Endothelial cell of umbilical vein (primary cell): ENCODE measurements around the gene XCL2. TPM values are rescaled to one million over a fixed set of nuclear protein-coding genes. Genes with fewer than 3 reads are reported as not detected.

Experiments used
- BruUV-seq: library from RNA; stranded (reverse); fragments of 400-500 nt; replicated peaks from 2 replicates; lab custom pipeline; 2021; lab: Mats Ljungman, UMichigan
- CTCF ChIA-PET: fragments of 300-600, 350-600 bp; sonication (Branson Sonifier 250); formaldehyde crosslinking; loops from one replicate; lab custom pipeline; 2021; ENCODE audit warnings: antibody characterized with exemption, inconsistent platforms; lab: Charles Lee
- POLR2A ChIA-PET: fragments of 300-600, 350-600 bp; sonication (Branson Sonifier 250); formaldehyde crosslinking; loops from one replicate; lab custom pipeline; 2021; ENCODE audit warnings: antibody characterized with exemption, inconsistent platforms; lab: Charles Lee
- DNase-seq: peaks from one replicate; pipeline ENCODE4 v3.0.0-alpha.2; 2011; ENCODE audit warnings: low read depth, low spot score
- FAIRE-seq: peaks from 2 replicates; lab custom pipeline; 2011; peaks lifted over from hg19 to GRCh38; lab: Jason Lieb, UNC
- H2AFZ ChIP-seq: 2 replicates; pipeline ENCODE4 v1.6.0; 2012; ENCODE audit warnings: low read depth, low read length, control low read depth, inconsistent platforms
- H3K27ac ChIP-seq: 2 replicates; pipeline ENCODE4 v1.5.1; 2011; ENCODE audit warnings: low read depth, mild to moderate bottlenecking, control low read depth, low read length, moderate library complexity; ENCODE audit not compliant: insufficient read depth
- H3K27me3 ChIP-seq, 2 experiments: 2 replicates each; pipeline versions ENCODE4 v1.6.0 to v1.6.1; 2011; ENCODE audit warnings: low read length in 2 of 2, mixed read lengths in 1 of 2; ENCODE audit not compliant: control insufficient read depth in 2 of 2, insufficient read depth in 2 of 2
- H3K36me3 ChIP-seq, 2 experiments: 2 replicates in 1 of 2; 3 replicates in 1 of 2; pipeline ENCODE4 v1.5.1; 2011; ENCODE audit warnings: low read length in 2 of 2, mild to moderate bottlenecking in 1 of 2, moderate library complexity in 1 of 2; ENCODE audit not compliant: control insufficient read depth in 2 of 2, insufficient read depth in 2 of 2; ENCODE audit errors: extremely low read depth in 1 of 2
- H3K4me1 ChIP-seq: 3 replicates; pipeline ENCODE4 v1.5.1; 2011; ENCODE audit warnings: mild to moderate bottlenecking, low read length; ENCODE audit not compliant: control insufficient read depth, insufficient read depth; ENCODE audit errors: extremely low read depth
- H3K4me2 ChIP-seq: 2 replicates; pipeline ENCODE4 v1.6.1; 2011; ENCODE audit warnings: low read length, control low read depth, mixed read lengths; ENCODE audit not compliant: insufficient read depth
- H3K4me3 ChIP-seq, 3 experiments: fragments of 200-600 bp in 1 of 3; sonication (generic), shearing (Covaris generic) in 1 of 3; replicated peaks in 1 of 3; 2 replicates each; pipeline ENCODE4 v1.5.1; 2011 to 2016; ENCODE audit warnings: control low read depth in 3 of 3, low read length in 3 of 3, mild to moderate bottlenecking in 2 of 3, inconsistent platforms in 1 of 3, low read depth in 1 of 3, moderate library complexity in 1 of 3; ENCODE audit not compliant: insufficient read depth in 1 of 3
- H3K79me2 ChIP-seq: 2 replicates; pipeline ENCODE4 v1.6.0; 2012; ENCODE audit warnings: low read length, inconsistent platforms; ENCODE audit not compliant: control insufficient read depth, insufficient read depth
- H3K9ac ChIP-seq: replicated peaks from 2 replicates; pipeline ENCODE3; 2011; ENCODE audit warnings: low read length, control low read depth; ENCODE audit not compliant: insufficient read depth; ENCODE audit errors: extremely low read depth
- H3K9me1 ChIP-seq: replicated peaks from 3 replicates; pipeline ENCODE4 v1.6.0; 2011; ENCODE audit warnings: mild to moderate bottlenecking, low read length; ENCODE audit not compliant: control insufficient read depth, insufficient read depth; ENCODE audit errors: extremely low read depth
- H3K9me3 ChIP-seq: replicated peaks from 2 replicates; pipeline ENCODE4 v1.5.1; 2012; ENCODE audit warnings: low read length, inconsistent platforms; ENCODE audit not compliant: control insufficient read depth, insufficient read depth
- H4K20me1 ChIP-seq: replicated peaks from 2 replicates; pipeline ENCODE3; 2011; ENCODE audit warnings: mild to moderate bottlenecking, low read length; ENCODE audit not compliant: control insufficient read depth, insufficient read depth; ENCODE audit errors: extremely low read depth
- CTCF ChIP-seq, 2 donors: IDR thresholded peaks; 1 replicate in 1 of 2; 2 replicates in 1 of 2; pipeline ENCODE4 v1.5.1; 2011; ENCODE audit warnings: low read length in 2 of 2, mild to moderate bottlenecking in 2 of 2, moderate library complexity in 2 of 2, control low read depth in 1 of 2, inconsistent platforms in 1 of 2, low read depth in 1 of 2; ENCODE audit not compliant: insufficient read depth in 1 of 2; ENCODE audit errors: extremely low read depth in 1 of 2
- EZH2 ChIP-seq: IDR thresholded peaks from 2 replicates; pipeline ENCODE4 v1.6.1; 2012; ENCODE audit warnings: borderline replicate concordance, low read depth, mild to moderate bottlenecking, moderate library complexity, low read length, inconsistent platforms; ENCODE audit not compliant: severe bottlenecking
- FOS ChIP-seq: IDR thresholded peaks from 2 replicates; pipeline ENCODE4 v1.6.1; 2011; ENCODE audit warnings: mild to moderate bottlenecking, low read length, moderate library complexity, borderline replicate concordance; ENCODE audit not compliant: insufficient read depth
- GATA2 ChIP-seq: IDR thresholded peaks from 2 replicates; pipeline ENCODE4 v1.7.0; 2011; ENCODE audit warnings: low read depth, mild to moderate bottlenecking, moderate library complexity, mixed read lengths, low read length; ENCODE audit not compliant: insufficient read length, insufficient read depth
- JUN ChIP-seq: IDR thresholded peaks from 2 replicates; pipeline ENCODE4 v1.6.1; 2011; ENCODE audit warnings: borderline replicate concordance, low read depth; ENCODE audit not compliant: insufficient read length, insufficient read depth
- MAX ChIP-seq: IDR thresholded peaks from 2 replicates; pipeline ENCODE4 v1.6.1; 2011; ENCODE audit not compliant: insufficient read depth, insufficient read length
- MYC ChIP-seq: IDR thresholded peaks from one replicate; pipeline ENCODE4 v1.6.1; 2011; ENCODE audit warnings: mild to moderate bottlenecking, low read depth, low read length
- POLR2A ChIP-seq: IDR thresholded peaks from 2 replicates; pipeline ENCODE4 v1.6.1; 2012; ENCODE audit warnings: low read depth, mild to moderate bottlenecking, control low read depth, low read length
- POLR2AphosphoS5 ChIP-seq: IDR thresholded peaks from 2 replicates; pipeline ENCODE4 v1.6.1; 2012; ENCODE audit warnings: low read depth, mild to moderate bottlenecking, control low read depth, low read length, moderate library complexity; ENCODE audit not compliant: insufficient read depth
- dilution Hi-C: fragments of 300-500 bp; cut with MboI; formaldehyde crosslinking; loops from one replicate; pipeline ENCODE4 v1.15.0; 2019; ENCODE audit warnings: low sequenced_read_pairs; ENCODE audit not compliant: extremely low pct_ligation_motif_present
- intact Hi-C: fragments of 100-400 bp; cut with micrococcal nuclease; formaldehyde crosslinking; loops from one replicate; pipeline ENCODE4 v1.10.0; 2022
- polyA plus RNA-seq, 4 experiments: library from polyadenylated mRNA; depleted of rRNA in 3 of 4; stranded (reverse) in 3 of 4; unstranded in 1 of 4; fragments of >200 nt; gene quantifications; 2 replicates each; pipeline versions ENCODE4 v1.2.1 to v1.2.3, GENCODE V29; 2011 to 2012; ENCODE audit warnings: missing spikeins in 1 of 4
- total RNA-seq: library from RNA; stranded (reverse); gene quantifications from 2 replicates; pipeline ENCODE4 v1.2.3, GENCODE V29; 2021

The XCL2 gene
- total and polyA plus RNA-seq, 2 donors (not counting 3 experiments of a cell fraction or from before 2014, with no cell fraction given), result not detected

- Histone ChIP-seq H2AFZ (no peak overlapping the region), H3K4me1 (no peaks in the 10 kb centered on the region), H3K4me2 (no peak overlapping the region), H3K79me2 (no peaks in the 10 kb centered on the region), H3K36me3 (no peaks in the 10 kb centered on the region), H3K9me3 (no peaks in the 10 kb centered on the region), H3K4me3 (no peak overlapping the region), H3K9ac (no peak overlapping the region), H4K20me1 (no peaks in the 10 kb centered on the region), H3K27ac (no peak overlapping the region), H3K27me3 (no peaks in the 10 kb centered on the region), H3K9me1 (no peaks in the 10 kb centered on the region)
- dilution Hi-C loops (no loop called here), intact Hi-C loops (no loop called here)
- BruUV-seq, result no TSS peak
- TF ChIP-seq FOS (no peak), EZH2 (no peak), POLR2A (no peak), CTCF (IDR thresholded peaks at IDR 0.05; ENCODE audit: extremely low read depth in 1 of 2, insufficient read depth in 1 of 2, low read depth in 1 of 2, low read length in 2 of 2) (no peak), MAX (no peak), MYC (no peak), GATA2 (no peak), POLR2AphosphoS5 (no peak), JUN (no peak)
- CTCF ChIA-PET, result interaction anchor here (1.7 kb wide), 1 partner anchor 187 kb away, joined by 4 read pairs; no protein-coding TSS in a partner anchor
- POLR2A ChIA-PET, result no interaction called here
- DNase-seq (peak; percentile 27), FAIRE-seq (no peak)
Observed at GRCh38 chr1:168529518-168529917, 14.3 kb downstream of the XCL2 start.
